Liver (tissue), 9 donors: ENCODE measurements around the gene FLNB. TPM values are rescaled to one million over a fixed set of nuclear protein-coding genes. Genes with fewer than 3 reads are reported as not detected.
A peak's percentile ranks its signal among the peaks of the same experiment; 100 is the strongest.

ENCODE experiments used
- DNase-seq: peaks from one replicate; pipeline ENCODE4 v3.0.0-alpha.2; 2017; ENCODE audit warnings: low spot score
- H3K27ac ChIP-seq, 2 donors: one replicate each; pipeline ENCODE4 v1.7.0; 2013; ENCODE audit warnings: inconsistent platforms in 2 of 2, low read length in 2 of 2, control low read depth in 1 of 2, low read depth in 1 of 2, mild to moderate bottlenecking in 1 of 2
- H3K27me3 ChIP-seq, 4 donors: one replicate each; pipeline versions ENCODE4 v1.6.1 to v1.7.0; 2013; ENCODE audit warnings: low read length in 3 of 4, inconsistent platforms in 1 of 4, mild to moderate bottlenecking in 1 of 4, moderate library complexity in 1 of 4; ENCODE audit not compliant: control insufficient read depth in 4 of 4, insufficient read depth in 4 of 4
- H3K36me3 ChIP-seq, 4 donors: one replicate each; pipeline versions ENCODE4 v1.6.1 to v1.7.0; 2013; ENCODE audit warnings: low read length in 3 of 4, mild to moderate bottlenecking in 3 of 4, low read depth in 1 of 4, moderate library complexity in 1 of 4; ENCODE audit not compliant: control insufficient read depth in 4 of 4, insufficient read depth in 3 of 4
- H3K4me1 ChIP-seq, 4 donors: one replicate each; pipeline versions ENCODE4 v1.6.1 to v1.7.0; 2013; ENCODE audit warnings: low read length in 3 of 4, mild to moderate bottlenecking in 3 of 4, moderate library complexity in 1 of 4; ENCODE audit not compliant: control insufficient read depth in 4 of 4, insufficient read depth in 4 of 4
- H3K4me3 ChIP-seq, 3 donors: one replicate each; pipeline versions ENCODE4 v1.6.1 to v1.7.0; 2013; ENCODE audit warnings: low read length in 3 of 3, control low read depth in 1 of 3, low read depth in 1 of 3, mild to moderate bottlenecking in 1 of 3
- H3K9ac ChIP-seq, 2 donors: one replicate each; pipeline ENCODE4 v1.7.0; 2013; ENCODE audit warnings: low read length in 2 of 2, mild to moderate bottlenecking in 2 of 2, moderate library complexity in 2 of 2, control low read depth in 1 of 2, low read depth in 1 of 2
- H3K9me3 ChIP-seq, 4 donors: one replicate each; pipeline versions ENCODE4 v1.6.1 to v1.7.0; 2013; ENCODE audit warnings: low read length in 3 of 4; ENCODE audit not compliant: control insufficient read depth in 4 of 4
- CTCF ChIP-seq: fragments of 150-350 bp; IDR thresholded peaks from 2 replicates; pipeline ENCODE4 v1.5.1; 2017; ENCODE audit warnings: improper control_type of control experiment, low read depth, low read length; ENCODE audit not compliant: missing input control
- EGR1 ChIP-seq, 2 donors: IDR thresholded peaks; 2 replicates each; pipeline ENCODE4 v1.6.1; 2016 to 2018; ENCODE audit warnings: antibody characterized with exemption in 2 of 2, low read depth in 2 of 2
- FOXA1 ChIP-seq: IDR thresholded peaks from 2 replicates; pipeline ENCODE4 v1.6.1; 2016; ENCODE audit warnings: antibody characterized with exemption
- FOXA2 ChIP-seq: IDR thresholded peaks from 2 replicates; pipeline ENCODE4 v1.6.1; 2016; ENCODE audit warnings: antibody characterized with exemption
- GABPA ChIP-seq, 2 donors: IDR thresholded peaks in 1 of 2; conservative IDR thresholded peaks in 1 of 2; 2 replicates each; pipeline ENCODE4 v1.6.1; 2016; ENCODE audit warnings: antibody characterized with exemption in 2 of 2, mild to moderate bottlenecking in 1 of 2, moderate library complexity in 1 of 2
- HNF4A ChIP-seq, 2 donors: conservative IDR thresholded peaks; 2 replicates each; pipeline ENCODE4 v1.6.1; 2016; ENCODE audit warnings: antibody characterized with exemption in 2 of 2, mild to moderate bottlenecking in 2 of 2
- HNF4G ChIP-seq: IDR thresholded peaks from 2 replicates; pipeline ENCODE4 v1.6.1; 2016; ENCODE audit warnings: antibody characterized with exemption
- JUND ChIP-seq, 2 donors: IDR thresholded peaks; 2 replicates each; pipeline ENCODE4 v1.6.1; 2016; ENCODE audit warnings: antibody characterized with exemption in 2 of 2
- NR2F2 ChIP-seq: IDR thresholded peaks from 2 replicates; pipeline ENCODE4 v1.6.1; 2016; ENCODE audit warnings: antibody characterized with exemption
- RAD21 ChIP-seq, 2 donors: IDR thresholded peaks; 2 replicates each; pipeline ENCODE4 v1.6.1; 2016; ENCODE audit warnings: antibody characterized with exemption in 2 of 2, mild to moderate bottlenecking in 2 of 2
- REST ChIP-seq: IDR thresholded peaks from 2 replicates; pipeline ENCODE4 v1.6.1; 2016; ENCODE audit warnings: antibody characterized with exemption, mild to moderate bottlenecking
- RXRA ChIP-seq, 2 donors: IDR thresholded peaks; 2 replicates each; pipeline ENCODE4 v1.6.1; 2017 to 2018; ENCODE audit warnings: antibody characterized with exemption in 2 of 2, mild to moderate bottlenecking in 1 of 2
- SP1 ChIP-seq: IDR thresholded peaks from 2 replicates; pipeline ENCODE4 v1.6.1; 2018; ENCODE audit warnings: antibody characterized with exemption, mild to moderate bottlenecking
- TAF1 ChIP-seq: conservative IDR thresholded peaks from 2 replicates; pipeline ENCODE4 v1.6.1; 2016; ENCODE audit warnings: antibody characterized with exemption, mild to moderate bottlenecking
- YY1 ChIP-seq: IDR thresholded peaks from 2 replicates; pipeline ENCODE4 v1.6.1; 2016; ENCODE audit warnings: antibody characterized with exemption, mild to moderate bottlenecking
- ZBTB33 ChIP-seq: IDR thresholded peaks from 2 replicates; pipeline ENCODE4 v1.6.1; 2016; ENCODE audit warnings: antibody characterized with exemption
- WGBS: extraction: QIAGEN DNeasy Blood & Tissue Kit; methylation state at CpG from one replicate; pipeline ENCODE4 v1.1.7; 2013; 5-methylcytosine and 5-hydroxymethylcytosine counted together
- polyA plus RNA-seq, 2 donors: library from polyadenylated mRNA; stranded (reverse) in 1 of 2; unstranded in 1 of 2; fragments of 200-250 nt in 1 of 2; fragments of >200 nt in 1 of 2; fragmentation: Nextera tagmentation in 1 of 2; extraction: Ambion mirVana in 1 of 2; gene quantifications; one replicate each; pipeline versions ENCODE4 v1.2.1 to v1.2.3, GENCODE V29; 2013 to 2015
- total RNA-seq, 2 donors: library from RNA; depleted of rRNA; stranded (reverse); fragments of >200 nt; gene quantifications; one replicate each; pipeline ENCODE4 v1.2.3, GENCODE V29; 2014
- TF ChIP-seq, protein P1 (sequence below): IDR thresholded peaks from 2 replicates; pipeline ENCODE4 v1.6.1; 2016; ENCODE audit warnings: antibody characterized with exemption
- donor health status: healthy.
- donor health status: healthy.
- donor health status: healthy.
- donor health status: healthy.
- donor health status: healthy.

The FLNB gene
- total and polyA plus RNA-seq, 4 donors, result 22.9 to 124 (median 44.3) TPM

DNA sequence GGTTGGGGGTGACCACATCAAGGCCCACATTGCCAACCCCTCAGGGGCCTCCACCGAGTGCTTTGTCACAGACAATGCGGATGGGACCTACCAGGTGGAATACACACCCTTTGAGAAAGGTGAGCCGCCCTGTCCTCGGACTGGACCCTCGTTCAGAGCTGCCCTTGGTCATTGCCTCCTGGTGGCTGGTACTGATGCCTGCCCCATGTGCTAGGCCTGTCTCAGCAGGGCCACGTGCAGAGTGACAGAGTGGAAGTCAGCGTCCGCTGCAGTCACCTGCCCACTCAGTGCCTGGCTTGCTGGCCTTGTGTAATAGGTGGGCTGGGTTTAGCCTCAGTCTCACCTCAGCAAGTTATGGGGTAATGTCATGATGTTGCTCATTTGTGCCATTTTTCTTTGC is 116.2 kb downstream of the FLNB start:
- 86% methylated on average over 8 of the region's 8 CpGs for WGBS
- Histone ChIP-seq H3K4me1 (peaks cover 5 to 17% (median 16%) of the 10 kb centered on the region in 4 donors), H3K9me3 (no peaks in the 10 kb centered on the region), H3K27ac (no peak overlapping the region), H3K27me3 (no peaks in the 10 kb centered on the region), H3K36me3 (peaks cover 13 to 65% (median 49%) of the 10 kb centered on the region in 4 donors), H3K4me3 (no peak overlapping the region), H3K9ac (no peak overlapping the region)
- DNase-seq, result no peak
- TF ChIP-seq RAD21 (IDR thresholded peaks at IDR 0.05) (peak in 1 of 2 donors; percentile 21), SP1 (no peak), CTCF (peak; percentile 14), FOXA1 (no peak), JUND (IDR thresholded peaks at IDR 0.05) (no peak), TAF1 (no peak), HNF4A (conservative IDR thresholded peaks at IDR 0.05) (no peak), HNF4G (no peak), RXRA (IDR thresholded peaks at IDR 0.05) (peak in 1 of 2 donors; percentile 24), EGR1 (IDR thresholded peaks at IDR 0.05; ENCODE audit: low read depth in 2 of 2) (no peak)

DNA sequence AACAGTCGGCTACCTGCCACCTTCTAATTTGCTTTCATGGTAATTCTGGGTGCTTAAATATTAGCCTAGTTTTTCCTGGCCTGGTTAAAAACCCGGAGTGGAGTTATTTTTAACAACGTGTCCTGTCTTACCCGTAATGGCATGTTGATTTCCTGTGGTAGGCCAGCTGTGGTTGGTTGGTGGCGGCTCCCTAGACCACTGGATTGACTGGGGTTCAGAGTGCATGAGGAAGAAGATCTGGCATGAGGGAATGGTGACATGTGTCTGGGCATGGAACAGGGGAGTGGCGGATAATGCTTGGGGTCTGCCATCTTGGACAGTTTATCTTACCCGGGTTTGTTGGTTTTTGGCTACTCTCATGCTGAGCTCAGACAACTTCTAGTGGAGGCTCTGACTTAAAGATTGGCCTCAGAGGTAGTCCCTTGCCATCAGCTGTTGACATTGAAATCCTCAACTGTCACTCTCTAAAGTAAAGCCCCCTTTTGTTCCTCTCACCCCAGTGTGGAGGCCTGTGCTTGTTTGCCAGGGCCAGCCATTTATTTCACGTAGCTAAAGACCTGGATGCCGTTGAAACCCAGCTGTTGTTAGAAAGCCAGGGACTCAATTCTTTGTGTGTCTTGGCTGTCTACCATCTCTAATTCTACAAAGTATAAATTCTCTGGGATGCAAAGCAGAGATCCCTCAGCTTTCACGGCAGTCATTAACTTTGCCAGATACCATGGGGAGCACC is 121.0 kb downstream of the FLNB start:
- peaks cover 0 to 4% (median under 1%) of the 10 kb centered on the region in 4 donors for H3K4me1 ChIP-seq
- no peak overlapping the region for H3K27ac ChIP-seq
- DNase-seq, result no peak
- H3K4me3 ChIP-seq, result no peak overlapping the region
- WGBS, result 82% methylated on average over 10 of the region's 10 CpGs
- TF ChIP-seq EGR1 (IDR thresholded peaks at IDR 0.05; ENCODE audit: low read depth in 2 of 2), result no peak
- no peak for TF ChIP-seq FOXA1
- no peak for TF ChIP-seq TAF1
- TF ChIP-seq NR2F2, result no peak
- TF ChIP-seq SP1, result no peak
- TF ChIP-seq RXRA (IDR thresholded peaks at IDR 0.05), result no peak
- TF ChIP-seq GABPA (IDR thresholded peaks at IDR 0.05 in 1 of 2, conservative IDR thresholded peaks at IDR 0.05 in 1 of 2), result no peak
- TF ChIP-seq ZBTB33, result no peak
- TF ChIP-seq HNF4A (conservative IDR thresholded peaks at IDR 0.05), result no peak
- no peak for TF ChIP-seq FOXA2
- no peak for TF ChIP-seq RAD21 (IDR thresholded peaks at IDR 0.05)
- TF ChIP-seq CTCF, result no peak
- TF ChIP-seq REST, result no peak
- TF ChIP-seq, protein P1, sequence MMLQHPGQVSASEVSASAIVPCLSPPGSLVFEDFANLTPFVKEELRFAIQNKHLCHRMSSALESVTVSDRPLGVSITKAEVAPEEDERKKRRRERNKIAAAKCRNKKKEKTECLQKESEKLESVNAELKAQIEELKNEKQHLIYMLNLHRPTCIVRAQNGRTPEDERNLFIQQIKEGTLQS, result no peak
- TF ChIP-seq YY1, result no peak
- TF ChIP-seq JUND (IDR thresholded peaks at IDR 0.05), result no peak
- H3K27me3 ChIP-seq, result no peaks in the 10 kb centered on the region
- peaks cover 14 to 71% (median 42%) of the 10 kb centered on the region in 4 donors for H3K36me3 ChIP-seq
- no peaks in the 10 kb centered on the region for H3K9me3 ChIP-seq
- no peak overlapping the region for H3K9ac ChIP-seq
